Measurements from ENCODE around the gene MAN1A1. TPM values are rescaled to one million over a fixed set of nuclear protein-coding genes. Genes with fewer than 3 reads are reported as not detected.
A peak's percentile ranks its signal among the peaks of the same experiment; 100 is the strongest.
"Not testable (repeated sequence)": the region's sequence is repeated elsewhere in the genome, so short reads cannot be mapped to it uniquely, and the experiment has no call there.

MAN1A1 gene
- total RNA-seq (2014; rRNA removed; shearing (Covaris generic)), result 5.7 and 6.3 TPM in 2 replicates

GRCh38 chr6:119349361-119350201 is at the start of gene MAN1A1:
Gene MAN1A1 (minus strand): TSS chr6:119349761. CDS start chr6:119349065, 696 bp downstream.
- DNase-seq (ENCODE audit: low spot score), result peak; percentile 36

- no peak for DNase-seq (ENCODE audit: low spot score)
These were observed 45.6 kb upstream of the MAN1A1 start for GRCh38 chr6:119395192-119395591.

DNA sequence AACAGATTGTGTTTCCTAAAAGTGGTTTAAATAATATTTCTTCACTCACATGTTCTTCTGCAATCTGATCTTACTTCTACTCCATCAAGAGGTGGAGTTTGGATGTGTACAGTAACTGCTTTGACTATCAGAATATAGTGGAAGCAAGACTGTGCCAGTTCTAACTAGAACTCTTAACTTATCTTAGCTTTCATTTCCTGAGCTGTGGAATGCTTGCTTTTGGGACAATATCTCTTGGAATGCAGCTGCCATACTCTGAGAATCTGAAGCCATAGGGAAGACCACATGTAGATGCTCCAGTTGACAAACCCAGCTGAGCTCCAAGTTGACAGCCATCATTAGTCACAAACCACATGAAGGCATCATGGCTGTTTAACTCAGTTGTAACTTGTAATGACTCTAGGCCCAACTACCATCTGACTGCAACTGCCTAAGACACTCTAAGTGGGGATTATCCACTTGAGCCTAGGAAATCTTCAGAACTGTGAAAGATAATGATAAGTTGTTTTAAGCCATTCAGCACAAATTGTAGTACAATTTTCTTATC is 40.8 kb upstream of the MAN1A1 start:
- DNase-seq (ENCODE audit: low spot score), result no peak

- no peak for DNase-seq (ENCODE audit: low spot score)
These were observed 36.4 kb upstream of the MAN1A1 start for GRCh38 chr6:119385994-119386393.

DNA sequence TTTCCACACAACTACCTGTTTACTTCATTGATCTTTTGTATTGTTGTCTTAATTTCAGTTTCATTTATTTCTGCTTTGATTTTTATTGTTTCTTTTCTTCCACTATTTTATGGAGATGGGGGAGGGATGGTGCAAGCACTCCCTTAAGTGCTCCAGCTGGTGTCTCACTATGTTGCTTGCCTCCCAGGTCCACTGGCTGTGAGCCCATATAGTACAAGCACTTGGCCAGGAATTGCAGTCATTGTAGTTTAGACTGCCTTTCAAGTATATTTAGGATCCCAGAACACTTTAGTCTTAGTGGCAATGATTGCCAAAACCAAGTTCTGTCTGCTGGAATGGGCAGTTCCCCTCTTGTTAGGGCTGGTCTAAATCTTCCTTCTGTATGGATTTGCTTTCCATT is 34.9 kb upstream of the MAN1A1 start:
- no peak for DNase-seq (ENCODE audit: low spot score)

- no peak for DNase-seq (ENCODE audit: low spot score)
These were observed 30.2 kb upstream of the MAN1A1 start for GRCh38 chr6:119379809-119380208.

- DNase-seq (ENCODE audit: low spot score), result not testable (repeated sequence)
These were observed 27.5 kb upstream of the MAN1A1 start for GRCh38 chr6:119377043-119377442.

DNA sequence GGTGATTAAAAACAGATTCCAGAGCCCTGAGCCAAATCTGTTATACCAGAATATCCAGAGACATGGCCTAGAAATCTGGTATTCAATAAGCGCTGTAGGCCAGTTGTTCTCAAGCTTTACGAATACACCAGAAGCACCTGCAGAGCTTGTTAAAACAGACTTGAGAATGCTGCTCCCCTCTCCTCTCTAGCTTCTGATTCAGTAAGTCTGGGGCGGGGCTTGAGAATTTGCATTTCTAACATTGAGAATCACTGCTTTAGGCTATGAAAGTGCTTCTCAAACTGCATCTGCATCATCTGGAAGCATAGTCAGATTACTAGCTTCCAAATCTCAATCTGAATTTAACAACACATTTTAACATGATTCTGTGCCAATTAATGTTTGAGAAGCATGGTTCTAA is 20.5 kb upstream of the MAN1A1 start:
- no peak for DNase-seq (ENCODE audit: low spot score)

GRCh38 chr6:119368921-119369320 is 19.4 kb upstream of the MAN1A1 start:
- no peak for DNase-seq (ENCODE audit: low spot score)

GRCh38 chr6:119361209-119361608 is 11.6 kb upstream of the MAN1A1 start:
- DNase-seq (ENCODE audit: low spot score), result no peak

DNA sequence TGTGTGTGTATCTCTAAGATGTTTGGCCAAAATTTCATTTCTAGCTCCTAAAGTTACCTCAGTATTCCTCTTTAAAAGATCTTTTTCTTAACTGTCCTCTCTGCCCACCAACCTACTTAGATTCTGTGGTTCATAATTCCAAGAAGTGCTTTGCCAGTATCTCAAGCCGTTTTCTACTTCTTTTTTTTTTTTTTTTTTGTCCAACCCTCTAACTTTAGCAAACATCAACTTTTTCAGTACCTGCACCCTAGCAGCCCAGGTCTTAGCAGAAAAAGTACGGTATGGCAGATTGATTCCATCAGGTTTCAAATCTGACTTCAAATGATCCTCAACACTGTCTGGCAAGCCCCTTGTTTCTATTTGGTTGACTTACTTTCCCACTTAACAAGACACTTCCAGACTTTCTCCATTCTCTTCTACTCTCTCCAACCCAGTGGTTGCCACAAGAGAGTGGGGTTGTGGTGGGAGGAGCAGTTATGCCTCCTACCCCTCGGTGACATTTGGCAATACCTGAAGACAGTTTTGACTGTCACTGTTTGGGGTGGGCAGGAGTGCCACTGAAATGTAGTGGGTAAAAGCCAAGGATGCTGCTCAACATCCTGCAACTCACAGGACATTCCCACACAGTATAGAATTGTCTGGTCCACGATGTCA is 10.8 kb upstream of the MAN1A1 start:
- DNase-seq (ENCODE audit: low spot score), result no peak

GRCh38 chr6:119355890-119356289 is 6.3 kb upstream of the MAN1A1 start:
- no peak for DNase-seq (ENCODE audit: low spot score)

- no peak for DNase-seq (ENCODE audit: low spot score)
These were observed 5.6 kb upstream of the MAN1A1 start for GRCh38 chr6:119355157-119355556.

- no peak for DNase-seq (ENCODE audit: low spot score)
These were observed 4.1 kb upstream of the MAN1A1 start for GRCh38 chr6:119353696-119354095.

- no peak for DNase-seq (ENCODE audit: low spot score)
These were observed 2.4 kb upstream of the MAN1A1 start for GRCh38 chr6:119352001-119352400.

- peak; percentile 3 for DNase-seq (ENCODE audit: low spot score)
These were observed 1.4 kb upstream of the MAN1A1 start for GRCh38 chr6:119350952-119351372.

GRCh38 chr6:119350202-119350951 is 816 bp upstream of the MAN1A1 start:
- DNase-seq (ENCODE audit: low spot score), result peak; percentile 2

GRCh38 chr6:119348748-119349360 is 707 bp downstream of the MAN1A1 start:
- no peak for DNase-seq (ENCODE audit: low spot score)

DNA sequence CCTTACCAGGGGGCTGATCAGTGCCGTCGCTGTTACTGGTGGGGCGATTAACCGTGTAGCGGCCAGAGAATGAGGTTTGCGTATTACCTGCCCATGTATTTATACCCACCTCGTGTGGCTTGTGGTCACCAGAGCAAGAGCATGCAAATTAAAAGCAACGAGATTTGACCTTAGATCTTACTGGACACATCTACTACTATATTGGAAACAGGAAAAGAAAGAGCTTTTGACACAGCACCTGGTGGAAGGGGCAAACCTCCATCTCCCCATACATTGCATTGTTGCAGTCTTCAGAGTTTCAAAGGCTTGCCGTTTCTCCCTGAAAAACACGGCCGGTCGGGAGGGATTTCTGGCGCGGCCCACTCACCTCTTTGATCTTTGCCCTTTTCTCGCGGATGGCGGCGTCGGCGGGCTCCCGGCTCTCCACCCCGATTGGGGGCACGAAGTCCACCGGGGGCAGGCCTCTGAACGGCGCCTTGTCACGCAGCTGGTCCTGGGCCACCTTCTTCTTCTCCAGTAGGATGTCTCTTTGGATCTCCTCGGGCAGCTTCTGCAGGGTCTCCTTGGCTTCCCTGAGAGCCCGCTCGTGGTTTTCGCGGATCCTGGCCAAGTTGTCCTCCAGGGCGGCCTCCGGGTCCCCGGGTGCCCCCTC is 1.3 kb downstream of the MAN1A1 start:
- no peak for DNase-seq (ENCODE audit: low spot score)

GRCh38 chr6:119347466-119348095 is 2.0 kb downstream of the MAN1A1 start:
- DNase-seq (ENCODE audit: low spot score), result no peak

DNA sequence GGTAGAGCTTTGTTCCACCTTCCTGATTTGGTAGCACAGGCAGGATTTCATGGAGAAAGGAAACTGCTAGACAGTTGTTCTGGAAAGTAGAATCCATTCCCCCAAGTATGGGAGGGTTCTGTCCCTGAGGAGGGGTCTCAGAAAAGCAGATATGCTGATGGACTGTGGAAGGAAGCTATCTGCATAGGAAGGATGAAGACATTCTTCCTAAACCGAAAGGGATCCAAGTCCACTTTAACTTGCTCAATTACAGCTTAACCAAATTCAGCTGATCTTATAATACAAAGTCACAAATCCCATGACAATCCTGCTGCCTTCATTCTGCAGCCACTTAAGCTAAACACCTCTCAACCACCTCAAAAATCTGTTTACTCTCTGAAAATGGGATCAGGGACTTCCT is 2.6 kb downstream of the MAN1A1 start:
- no peak for DNase-seq (ENCODE audit: low spot score)
